Measurements from ENCODE around the gene PREPL. TPM values are rescaled to one million over a fixed set of nuclear protein-coding genes. Genes with fewer than 3 reads are reported as not detected.
A peak's percentile ranks its signal among the peaks of the same experiment; 100 is the strongest.

Gene PREPL
- polyA plus RNA-seq, 3 donors, result 2.6 to 10.8 (median 8.0) TPM

GRCh38 chr2:44324971-44325426, 36.3 kb downstream of the PREPL start:
- Histone ChIP-seq H3K9ac (ENCODE audit: insufficient read depth, low read length, poor library complexity, severe bottlenecking) (no peak overlapping the region), H4K20me1 (ENCODE audit: insufficient read depth, low read length) (no peaks in the 10 kb centered on the region), H3K79me2 (ENCODE audit: insufficient read depth, low read length) (no peaks in the 10 kb centered on the region), H3K27ac (ENCODE audit: low read depth in 1 of 2, low read length in 2 of 2) (no peak overlapping the region), H3K4me3 (replicated peaks in 1 of 3; ENCODE audit: low read depth in 2 of 3, low read length in 3 of 3) (no peak overlapping the region), H2AFZ (ENCODE audit: insufficient read depth, low read depth, low read length, poor library complexity, severe bottlenecking) (no peak overlapping the region), H3K4me2 (replicated peaks; ENCODE audit: extremely low read depth, low read length, poor library complexity, severe bottlenecking) (no peak overlapping the region), H3K4me1 (ENCODE audit: control insufficient read depth in 1 of 2, insufficient read depth in 2 of 2, low read length in 2 of 2) (no peaks in the 10 kb centered on the region), H3K36me3 (replicated peaks in 1 of 2; ENCODE audit: control insufficient read depth in 1 of 2, insufficient read depth in 2 of 2, low read length in 2 of 2) (peaks cover 59 to 92% of the 10 kb centered on the region in 2 donors), H3K9me3 (replicated peaks in 1 of 2; ENCODE audit: control insufficient read depth in 1 of 2, insufficient read depth in 1 of 2, low read length in 2 of 2) (no peaks in the 10 kb centered on the region), H3K27me3 (ENCODE audit: control insufficient read depth in 2 of 2, insufficient read depth in 2 of 2, low read length in 2 of 2) (no peaks in the 10 kb centered on the region)
- Mint-ChIP-seq H3K27ac (peak overlapping the region in 1 of 7 donors; percentile 17), H3K4me3 (no peak overlapping the region), H3K9me3 (no peaks in the 10 kb centered on the region), H3K36me3 (peaks cover 69 to 71% of the 10 kb centered on the region in 2 donors), H3K4me1 (no peaks in the 10 kb centered on the region), H3K27me3 (ENCODE audit: low read depth in 3 of 3) (no peaks in the 10 kb centered on the region)
- WGBS (ENCODE audit: insufficient coverage), result no CpG with 5 or more reads among the region's 1 CpG
- DNase-seq, result no peak
- TF ChIP-seq CTCF (IDR thresholded peaks at IDR 0.05), result no peak
- intact Hi-C loops (cut with micrococcal nuclease), result no loop called here

GRCh38 chr2:44321360-44321759, 39.9 kb downstream of the PREPL start:
- H3K27me3 Mint-ChIP-seq (ENCODE audit: low read depth in 3 of 3), result no peaks in the 10 kb centered on the region

More at GRCh38 chr2:44321360-44321759, 39.9 kb downstream of the PREPL start:
- H3K36me3 Mint-ChIP-seq, result peaks cover 61 to 62% of the 10 kb centered on the region in 2 donors
- TF ChIP-seq CTCF (IDR thresholded peaks at IDR 0.05), result no peak
- H3K4me1 Mint-ChIP-seq, result no peaks in the 10 kb centered on the region
- H3K4me2 ChIP-seq (replicated peaks; ENCODE audit: extremely low read depth, low read length, poor library complexity, severe bottlenecking), result no peak overlapping the region
- no peak overlapping the region for H3K27ac ChIP-seq (ENCODE audit: low read depth in 1 of 2, low read length in 2 of 2)
- H3K9me3 ChIP-seq (replicated peaks in 1 of 2; ENCODE audit: control insufficient read depth in 1 of 2, insufficient read depth in 1 of 2, low read length in 2 of 2), result no peaks in the 10 kb centered on the region
- WGBS (ENCODE audit: insufficient coverage), result 100% methylated on average over 2 of the region's 5 CpGs
- no peak overlapping the region for H3K27ac Mint-ChIP-seq
- no peak overlapping the region for H3K4me3 ChIP-seq (replicated peaks in 1 of 3; ENCODE audit: low read depth in 2 of 3, low read length in 3 of 3)
- no peaks in the 10 kb centered on the region for H3K9me3 Mint-ChIP-seq
- DNase-seq, result no peak
- intact Hi-C loops (cut with micrococcal nuclease), result no loop called here
- no peaks in the 10 kb centered on the region for H3K27me3 ChIP-seq (ENCODE audit: control insufficient read depth in 2 of 2, insufficient read depth in 2 of 2, low read length in 2 of 2)
- no peak overlapping the region for H2AFZ ChIP-seq (ENCODE audit: insufficient read depth, low read depth, low read length, poor library complexity, severe bottlenecking)
- no peak overlapping the region for H3K9ac ChIP-seq (ENCODE audit: insufficient read depth, low read length, poor library complexity, severe bottlenecking)
- H3K79me2 ChIP-seq (ENCODE audit: insufficient read depth, low read length), result no peaks in the 10 kb centered on the region
- no peak overlapping the region for H3K4me3 Mint-ChIP-seq
- H4K20me1 ChIP-seq (ENCODE audit: insufficient read depth, low read length), result no peaks in the 10 kb centered on the region
- no peaks in the 10 kb centered on the region for H3K4me1 ChIP-seq (ENCODE audit: control insufficient read depth in 1 of 2, insufficient read depth in 2 of 2, low read length in 2 of 2)
- peaks cover 51 to 73% of the 10 kb centered on the region in 2 donors for H3K36me3 ChIP-seq (replicated peaks in 1 of 2; ENCODE audit: control insufficient read depth in 1 of 2, insufficient read depth in 2 of 2, low read length in 2 of 2)

Measured in CD14-positive monocyte (primary cell).